ENCODE measurements around the gene ACVR2A.

- no peak for TF ChIP-seq CTCF (conservative IDR thresholded peaks at IDR 0.05 in 1 of 2, IDR thresholded peaks at IDR 0.05 in 1 of 2; ENCODE audit: extremely low read depth in 1 of 2, insufficient read depth in 1 of 2, low read depth in 1 of 2, low read length in 2 of 2)
- TF ChIP-seq EZH2 (IDR thresholded peaks at IDR 0.05; ENCODE audit: borderline replicate concordance, low read length), result no peak
These were observed 662 bp downstream of the ACVR2A start for GRCh38 chr2:147845411-147845971.

All from mammary epithelial cell (primary cell).